BE2C (cell line): ENCODE measurements around the gene VSIG10L.

Experiments used
- DNase-seq: peaks from one replicate; pipeline ENCODE4 v3.0.0-alpha.2; 2020
- H3K27me3 ChIP-seq: fragments of 250-450 bp; sonication (Bioruptor Pico); 2 replicates; pipeline ENCODE4 v1.5.1; 2020; ENCODE audit warnings: mild to moderate bottlenecking
- H3K36me3 ChIP-seq: fragments of 250-450 bp; sonication (Bioruptor Pico); 2 replicates; pipeline ENCODE4 v1.5.1; 2020; ENCODE audit warnings: mild to moderate bottlenecking
- H3K4me1 ChIP-seq: fragments of 250-450 bp; sonication (Bioruptor Pico); 2 replicates; pipeline ENCODE4 v1.5.1; 2020
- H3K4me3 ChIP-seq: 2 replicates; pipeline ENCODE4 v1.5.1; 2011; ENCODE audit warnings: low read depth, low read length
- H3K9me3 ChIP-seq: fragments of 250-450 bp; sonication (Bioruptor Pico); 2 replicates; pipeline ENCODE4 v1.5.1; 2020
- CTCF ChIP-seq: IDR thresholded peaks from 2 replicates; pipeline ENCODE4 v1.5.1; 2012; ENCODE audit warnings: mild to moderate bottlenecking, low read depth, low read length

The VSIG10L gene

DNA sequence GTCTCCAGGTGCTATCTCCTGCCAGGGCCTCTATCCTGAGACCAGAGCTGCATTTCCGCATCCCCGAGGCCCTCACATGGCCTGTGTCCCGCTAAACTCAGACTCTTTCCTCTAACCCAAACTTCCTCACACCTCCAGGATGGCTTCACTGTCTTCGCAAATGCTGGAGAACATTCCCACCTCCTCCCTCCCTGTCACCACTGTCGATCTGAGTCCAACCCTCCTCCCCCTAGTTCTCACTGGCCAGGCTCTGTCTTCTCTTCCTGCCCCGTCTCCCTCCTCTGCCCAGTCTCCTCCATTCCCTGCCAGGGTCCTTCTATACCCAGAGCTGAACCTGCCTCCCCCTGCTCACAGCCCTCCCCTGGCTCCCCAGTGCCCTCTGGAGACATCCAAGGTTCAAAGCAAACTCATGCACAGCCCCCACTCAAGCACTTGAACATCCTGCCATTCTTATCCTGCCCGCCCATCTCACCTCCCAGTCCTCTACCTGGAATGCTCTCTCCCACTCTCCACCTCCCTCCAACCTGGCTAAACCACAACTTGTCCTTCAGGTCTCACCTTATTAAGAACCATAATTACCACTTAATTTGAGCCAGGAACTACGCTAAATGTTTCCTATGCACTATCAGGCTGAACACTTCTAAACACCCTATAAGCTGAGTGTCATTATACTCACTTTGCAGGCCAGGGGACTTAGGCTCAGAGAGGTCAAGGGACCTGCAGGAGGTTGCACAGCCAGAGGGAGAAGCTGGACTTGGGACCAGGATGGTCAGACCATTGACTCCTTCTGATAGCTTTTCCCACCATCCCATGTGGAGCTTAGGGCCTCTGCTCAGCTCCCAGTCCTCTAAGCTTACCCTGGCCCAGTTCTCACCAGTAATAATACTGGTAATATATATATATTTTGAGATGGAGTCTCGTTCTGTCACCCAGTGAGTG is 961 bp upstream of the VSIG10L start:
- Histone ChIP-seq H3K4me1 (no peaks in the 10 kb centered on the region; the same call in 1 of the 2 replicates), H3K27me3 (peaks cover 10% of the 10 kb centered on the region), H3K36me3 (peaks cover 5% of the 10 kb centered on the region; the same call in 1 of the 2 replicates), H3K9me3 (no peaks in the 10 kb centered on the region), H3K4me3 (no peak overlapping the region)
- no peak for DNase-seq
- TF ChIP-seq CTCF = no peak

DNA sequence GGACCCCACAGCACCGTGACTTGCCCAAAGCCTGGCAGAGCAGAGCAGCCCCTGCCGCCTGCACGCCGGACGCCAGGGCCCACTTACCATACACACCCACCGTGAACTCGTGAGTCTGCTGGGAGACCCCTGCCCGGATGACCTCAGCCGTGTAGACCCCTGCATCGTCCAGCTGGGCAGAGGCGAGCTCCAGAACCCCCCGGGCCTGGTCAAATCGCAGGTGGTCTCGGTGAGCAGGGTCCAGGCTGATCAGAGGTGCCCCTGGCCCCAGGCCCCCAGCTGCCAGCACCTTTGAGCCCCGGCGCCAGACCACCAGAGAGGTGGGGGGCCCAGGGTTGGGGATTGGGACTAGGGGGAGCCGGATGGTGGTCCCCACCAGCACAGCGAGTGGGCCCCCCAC is 873 bp downstream of the VSIG10L start:
- Histone ChIP-seq H3K4me1 (no peaks in the 10 kb centered on the region; the same call in 1 of the 2 replicates), H3K9me3 (no peaks in the 10 kb centered on the region), H3K27me3 (peaks cover 10% of the 10 kb centered on the region), H3K36me3 (no peaks in the 10 kb centered on the region), H3K4me3 (no peak overlapping the region)
- no peak for DNase-seq
- TF ChIP-seq CTCF = no peak

DNA sequence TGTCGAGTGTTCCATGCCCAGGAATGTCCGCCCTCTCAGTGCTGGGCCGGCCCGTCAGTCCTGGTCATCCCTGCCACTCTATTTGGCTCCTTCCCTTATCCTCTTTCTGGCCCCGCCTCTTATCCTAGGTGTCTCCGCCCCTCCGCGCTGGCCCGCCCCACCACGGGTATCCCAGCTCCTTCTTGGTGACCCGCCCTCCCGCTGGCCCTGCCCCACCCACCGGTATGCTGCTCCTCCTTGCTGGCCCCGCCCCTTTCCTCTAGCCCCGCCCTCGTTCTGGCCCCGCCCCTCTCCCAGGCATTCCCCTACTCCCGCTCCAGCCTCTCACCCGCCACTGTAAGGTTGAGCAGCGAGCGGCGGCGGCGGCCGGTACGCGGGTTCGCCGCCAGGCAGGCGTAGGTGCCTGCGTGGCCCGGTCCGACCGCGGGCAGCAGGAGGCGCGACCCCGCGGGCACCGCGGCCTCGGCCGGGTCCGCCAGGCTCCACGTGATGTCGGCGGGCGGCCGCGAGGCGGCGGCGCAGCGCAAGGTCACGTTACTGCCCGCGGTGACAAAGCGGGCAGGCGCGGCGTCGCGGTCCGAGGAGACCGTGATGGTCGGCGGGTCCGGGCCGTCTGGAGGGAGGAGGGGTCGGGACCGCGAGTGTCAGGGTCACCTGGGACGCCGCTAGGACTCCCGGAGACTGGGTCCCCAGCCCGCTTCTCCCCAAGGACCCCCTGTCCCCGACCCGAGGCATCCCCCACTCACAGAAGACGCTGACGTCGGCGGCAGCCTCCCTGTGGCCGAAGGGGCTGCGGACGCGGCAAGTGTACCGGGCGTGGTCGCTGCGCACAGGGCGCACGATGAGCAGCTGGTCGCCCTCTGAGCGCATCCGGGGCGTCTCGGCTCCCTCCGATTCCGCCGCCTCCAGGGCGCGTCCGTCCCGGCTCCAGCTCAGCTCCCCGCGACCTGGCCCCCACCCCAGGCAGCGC is 2.0 kb downstream of the VSIG10L start:
- Histone ChIP-seq H3K27me3 (peaks cover 10% of the 10 kb centered on the region), H3K9me3 (no peaks in the 10 kb centered on the region), H3K4me3 (peak overlapping the region; percentile 66), H3K36me3 (no peaks in the 10 kb centered on the region), H3K4me1 (no peaks in the 10 kb centered on the region; the same call in 1 of the 2 replicates)
- peak; percentile 99 for DNase-seq
- TF ChIP-seq CTCF = no peak

DNA sequence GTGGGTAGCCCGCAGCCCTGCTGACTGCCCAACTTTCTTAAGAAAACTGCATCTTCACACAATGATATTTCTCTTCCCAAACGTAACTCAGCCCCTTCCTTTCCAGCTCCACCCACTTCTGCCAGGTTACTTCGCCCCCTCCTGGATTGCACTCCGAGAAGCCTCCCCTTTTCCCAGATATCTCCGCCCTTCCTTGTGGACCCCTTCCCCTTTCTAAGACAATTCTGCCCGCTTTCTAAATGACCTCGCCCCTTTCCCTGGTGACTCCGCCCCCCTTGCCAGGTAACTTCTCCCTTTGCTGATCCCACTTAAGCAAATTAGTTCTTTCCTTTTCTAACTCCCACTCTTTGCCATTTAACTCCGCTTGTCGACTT is 2.6 kb downstream of the VSIG10L start:
- no peaks in the 10 kb centered on the region; the same call in 1 of the 2 replicates for H3K9me3 ChIP-seq
- DNase-seq = no peak

More for the DNA sequence above, 2.6 kb downstream of the VSIG10L start:
- Histone ChIP-seq H3K4me3 (peak overlapping the region; percentile 66), H3K36me3 (no peaks in the 10 kb centered on the region), H3K4me1 (no peaks in the 10 kb centered on the region; the same call in 1 of the 2 replicates), H3K27me3 (peaks cover 10% of the 10 kb centered on the region)
- no peak for TF ChIP-seq CTCF
